ENCODE data around the gene RAPGEFL1.
"Not testable (repeated sequence)": the region's sequence is repeated elsewhere in the genome, so short reads cannot be mapped to it uniquely, and the experiment has no call there.

RAPGEFL1 gene

DNA sequence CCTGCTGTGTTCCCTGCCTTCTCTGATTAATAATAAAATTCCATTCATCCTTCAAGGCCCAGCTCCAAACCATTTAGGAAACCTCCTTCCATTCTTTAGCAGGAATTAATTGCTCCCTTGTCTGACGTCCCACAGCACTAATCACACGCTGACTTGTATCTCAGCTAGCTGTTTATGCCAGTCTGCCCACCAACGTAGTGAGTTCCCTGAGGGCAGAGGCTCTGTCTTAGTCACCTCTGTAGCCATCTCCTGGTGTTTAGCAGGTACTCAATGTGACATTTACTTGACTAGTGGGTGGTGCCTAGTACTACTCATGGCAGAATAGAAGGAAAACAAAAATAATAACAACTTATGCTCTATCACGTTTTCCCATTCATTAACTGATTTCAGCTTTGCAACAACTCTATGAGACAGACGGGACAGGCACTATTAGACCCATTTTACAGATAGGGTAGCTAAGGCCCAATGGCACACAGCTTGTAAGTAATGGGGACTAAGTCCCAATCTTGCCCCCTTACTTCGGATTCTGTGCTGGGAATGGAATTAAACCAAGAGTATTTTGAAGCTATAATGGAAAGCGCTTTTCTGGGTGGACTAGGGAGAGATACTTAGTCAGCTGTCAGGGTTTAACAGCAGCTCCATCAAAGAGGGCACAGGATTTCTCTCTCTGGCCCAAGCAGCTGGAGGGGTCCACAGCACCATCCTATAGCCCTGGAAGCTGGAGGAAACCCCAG lies 40.9 kb downstream of the RAPGEFL1 start:
- no peak for DNase-seq

DNA sequence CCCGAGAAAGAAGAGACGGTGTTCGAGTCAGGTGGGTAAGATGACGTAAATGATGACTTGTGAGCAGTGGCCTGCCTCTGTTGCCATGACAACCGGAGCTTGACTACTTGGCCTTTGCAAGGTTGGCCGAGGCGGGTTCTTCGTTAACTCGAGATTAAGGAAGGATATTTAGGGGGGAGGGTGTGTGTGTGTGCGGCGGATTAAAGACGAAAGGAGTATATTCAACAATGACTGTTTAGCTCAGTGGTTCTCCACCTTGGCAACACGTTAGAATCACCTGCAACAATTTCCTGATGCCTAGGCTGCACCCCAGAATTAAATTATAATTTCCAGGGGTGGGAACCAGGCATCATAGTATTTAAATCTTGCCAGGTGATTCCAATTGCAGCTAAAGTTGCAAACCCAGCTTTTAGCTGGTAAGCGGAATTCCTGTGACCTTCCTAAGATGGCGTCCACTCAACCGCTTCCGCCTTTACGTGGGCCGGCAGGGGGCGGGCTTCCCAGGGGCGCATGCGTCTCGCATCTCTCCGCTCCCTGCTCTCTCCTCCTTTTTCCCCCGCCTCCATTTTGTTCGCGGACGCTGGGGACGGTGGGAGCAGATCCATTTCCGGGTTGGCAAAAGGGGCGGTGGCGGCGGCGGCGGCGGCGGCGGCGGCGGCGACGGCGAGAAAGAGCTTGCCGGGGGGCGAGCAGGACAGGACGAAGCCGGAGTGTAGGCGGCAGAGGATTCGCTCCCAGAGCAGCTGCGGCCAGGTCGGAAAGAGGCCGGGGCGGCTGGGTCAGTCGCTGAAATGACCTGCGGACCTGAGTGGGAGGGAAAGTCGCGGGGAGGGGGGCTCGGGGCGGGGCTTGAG lies 41.7 kb downstream of the RAPGEFL1 start, which contains the start of gene WIPF2:
Gene WIPF2 (plus strand): TSS at position 565 of the 854 bp plus-strand sequence. CDS start 37,156 bp downstream, outside the sequence.
- peak; percentile 93 for DNase-seq

GRCh38 chr17:40219594-40220338 lies 42.5 kb downstream of the RAPGEFL1 start:
- peak; percentile 7 for DNase-seq

DNA sequence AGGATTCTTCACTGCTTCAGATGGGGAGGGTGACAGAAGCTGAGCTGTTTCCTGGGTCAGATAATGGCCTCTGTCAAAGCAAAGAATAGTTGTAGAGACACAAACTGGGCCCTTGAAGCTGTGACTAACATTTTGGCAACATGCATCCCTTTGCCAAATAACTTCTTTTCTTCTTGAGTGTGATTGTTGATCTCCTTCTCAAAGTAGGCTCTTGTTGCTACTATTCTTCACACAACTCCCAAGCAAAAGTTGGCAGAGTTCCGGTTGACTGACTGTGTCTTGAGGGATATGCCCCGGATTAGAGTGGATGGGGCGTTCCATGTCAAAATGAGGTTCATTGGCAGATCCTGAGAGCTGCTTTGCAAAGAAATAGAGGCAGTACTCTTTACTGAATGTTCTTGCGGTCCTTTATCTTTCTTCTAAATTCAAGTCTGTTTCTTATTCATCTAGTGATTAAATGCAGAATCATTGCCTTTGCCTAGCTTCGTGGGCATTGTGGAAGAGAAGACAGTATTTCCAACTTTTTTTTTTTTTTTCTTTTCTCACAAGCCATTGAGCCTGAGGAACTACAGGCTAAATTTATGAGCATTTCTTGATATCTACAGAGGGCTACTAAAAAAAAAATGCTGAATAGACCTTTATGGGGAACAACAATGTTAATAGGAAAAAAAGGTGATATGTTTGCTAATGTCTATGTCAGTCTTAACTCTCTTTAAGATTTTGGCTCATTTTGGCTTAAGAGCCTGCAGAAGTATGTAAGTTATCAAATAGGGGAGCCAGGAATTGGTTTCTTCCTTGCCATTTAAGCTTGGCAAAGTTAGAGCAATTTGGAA lies 47.7 kb downstream of the RAPGEFL1 start:
- DNase-seq, result no peak

DNA sequence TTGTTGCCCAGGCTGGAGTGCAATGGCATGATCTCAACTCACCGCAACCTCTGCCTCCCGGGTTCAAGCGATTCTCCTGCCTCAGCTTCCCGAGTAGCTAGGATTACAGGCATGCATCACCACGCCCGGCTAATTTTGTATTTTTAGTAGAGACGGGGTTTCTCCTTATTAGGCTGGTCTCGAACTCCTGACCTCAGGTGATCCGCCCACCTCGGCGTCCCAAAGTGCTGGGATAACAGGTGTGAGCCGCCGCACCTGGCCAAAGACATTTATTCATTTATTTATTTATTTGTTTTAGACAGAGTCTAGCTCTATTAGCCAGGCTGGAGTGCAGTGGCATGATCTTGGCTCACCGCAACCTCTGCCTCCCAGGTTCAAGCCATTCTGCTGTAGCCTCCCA lies 51.9 kb downstream of the RAPGEFL1 start:
- DNase-seq, result not testable (repeated sequence)

GRCh38 chr17:40230670-40231069 lies 53.4 kb downstream of the RAPGEFL1 start:
- DNase-seq, result no peak

DNA sequence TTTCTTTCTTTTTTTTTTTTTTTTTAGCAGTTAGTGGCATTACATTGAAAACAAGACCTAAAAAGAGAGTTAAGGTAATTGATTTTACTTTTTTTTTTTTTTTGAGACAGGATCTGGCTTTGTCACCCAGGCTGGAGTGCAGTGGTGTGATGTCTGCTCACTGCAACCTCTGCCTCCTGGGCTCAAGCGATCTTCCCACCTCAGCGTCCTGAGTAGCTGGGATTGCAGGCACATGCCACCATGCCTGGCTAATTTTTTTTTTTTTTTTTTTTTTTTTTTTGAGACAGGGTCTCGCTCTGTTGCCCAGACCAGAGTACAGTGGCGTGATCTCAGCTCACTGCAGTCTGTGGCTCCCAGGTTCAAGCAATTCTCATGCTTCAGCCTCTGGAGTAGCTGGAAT lies 54.7 kb downstream of the RAPGEFL1 start:
- DNase-seq, result not testable (repeated sequence)

- no peak for DNase-seq
These were observed 64.1 kb downstream of the RAPGEFL1 start for GRCh38 chr17:40241252-40241834.

GRCh38 chr17:40242774-40243173 lies 65.5 kb downstream of the RAPGEFL1 start:
- no peak for DNase-seq

GRCh38 chr17:40243761-40244160 lies 66.5 kb downstream of the RAPGEFL1 start:
- DNase-seq, result no peak

DNA sequence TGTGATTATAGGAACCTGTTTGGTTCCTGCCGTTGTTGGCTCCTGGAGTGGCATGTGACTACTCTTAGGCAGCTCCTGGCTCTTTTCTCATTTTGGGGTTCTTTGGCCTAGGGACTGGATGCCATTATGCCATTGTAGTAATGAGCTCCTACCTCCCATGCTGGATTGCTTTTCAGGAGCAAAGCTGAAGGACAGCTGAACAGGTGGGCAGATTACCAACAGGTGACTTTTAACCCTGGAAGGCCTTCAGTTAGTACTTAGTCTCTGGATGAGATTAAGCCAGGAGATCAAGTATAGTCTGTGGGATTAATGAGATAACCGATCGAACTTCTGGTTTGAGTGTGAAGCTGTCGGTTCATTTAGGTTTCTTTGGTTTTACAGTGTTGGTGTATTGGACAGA lies 67.0 kb downstream of the RAPGEFL1 start:
- no peak for DNase-seq

Measured in activated effector memory CD4-positive, alpha-beta T cell treated with Interleukin-2 at 50 U/mL for 16 hours (primary cell).